Measurements from ENCODE around the gene GRIP2. TPM values are rescaled to one million over a fixed set of nuclear protein-coding genes. Genes with fewer than 3 reads are reported as not detected.

The GRIP2 gene
- total and polyA plus RNA-seq, 4 donors = 0.50 to 8.6 (median 1.9) TPM

DNA sequence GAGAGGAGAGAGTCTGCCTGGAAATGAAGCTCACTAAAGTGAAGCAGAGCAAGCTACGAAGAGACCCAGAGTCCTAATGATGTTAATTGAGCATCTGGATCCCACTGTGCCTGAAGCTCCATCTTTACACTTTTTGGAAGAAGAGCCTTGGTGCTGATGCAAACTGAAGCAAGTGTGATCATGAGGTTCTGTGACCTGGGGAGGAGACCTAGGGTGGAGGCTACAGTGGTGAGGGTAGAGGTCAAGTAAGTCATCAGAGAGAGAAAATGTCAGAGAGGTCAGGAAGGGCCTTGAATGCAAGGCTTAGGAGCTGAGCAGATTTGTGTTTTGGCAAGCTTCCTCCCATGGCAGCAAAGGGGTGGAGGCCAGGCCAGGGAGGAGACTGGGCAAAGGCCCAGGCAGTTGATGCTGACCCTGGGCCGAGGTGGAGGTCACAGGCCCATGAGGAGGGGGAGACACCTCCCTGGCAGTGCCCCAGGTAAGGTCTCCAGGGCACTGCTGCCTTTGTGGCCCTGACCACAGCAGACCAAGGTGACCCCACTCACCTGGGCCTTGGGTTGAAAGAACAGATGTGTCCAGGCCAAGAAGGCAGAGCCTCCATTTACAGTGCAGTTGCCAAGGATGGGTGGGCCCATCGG lies 1.6 kb downstream of the GRIP2 start:
- no peak for ATAC-seq (ENCODE audit: low FRiP score)
- intact Hi-C loops (cut with DNase I) = no loop called here
- no peaks in the 10 kb centered on the region for H3K27me3 ChIP-seq (ENCODE audit: control insufficient read depth in 1 of 2, insufficient read depth in 2 of 2, low read length in 1 of 2)
- H3K9me3 ChIP-seq (ENCODE audit: control insufficient read depth, low read length) = no peaks in the 10 kb centered on the region
- no peak overlapping the region for H3K4me3 ChIP-seq (ENCODE audit: low read length in 2 of 2)
- WGBS, 2 donors = 76 to 78% methylated on average over 3 of the region's 3 CpGs
- H3K36me3 ChIP-seq (ENCODE audit: control insufficient read depth in 1 of 2, insufficient read depth in 2 of 2, low read length in 1 of 2) = no peaks in the 10 kb centered on the region
- H3K27ac ChIP-seq (ENCODE audit: low read depth in 1 of 2, low read length in 2 of 2) = no peak overlapping the region
- no peaks in the 10 kb centered on the region for H3K4me1 ChIP-seq (ENCODE audit: control insufficient read depth in 1 of 2, insufficient read depth in 2 of 2, low read length in 2 of 2)
- DNase-seq = peak; percentile 8 to 38

- Histone ChIP-seq H3K9me3 (ENCODE audit: control insufficient read depth, low read length) (no peaks in the 10 kb centered on the region), H3K4me3 (ENCODE audit: low read length in 2 of 2) (no peak overlapping the region), H3K27ac (ENCODE audit: low read depth in 1 of 2, low read length in 2 of 2) (no peak overlapping the region), H3K4me1 (ENCODE audit: control insufficient read depth in 1 of 2, insufficient read depth in 2 of 2, low read length in 2 of 2) (no peaks in the 10 kb centered on the region), H3K36me3 (ENCODE audit: control insufficient read depth in 1 of 2, insufficient read depth in 2 of 2, low read length in 1 of 2) (no peaks in the 10 kb centered on the region), H3K27me3 (ENCODE audit: control insufficient read depth in 1 of 2, insufficient read depth in 2 of 2, low read length in 1 of 2) (no peaks in the 10 kb centered on the region)
- DNase-seq (peak; percentile 28 to 68), ATAC-seq (ENCODE audit: low FRiP score) (no peak)
- WGBS, 2 donors = 93 to 94% methylated on average over 10 of the region's 10 CpGs
- intact Hi-C loops (cut with DNase I) = no loop called here
These were observed 2.3 kb downstream of the GRIP2 start for GRCh38 chr3:14537590-14538450.

DNA sequence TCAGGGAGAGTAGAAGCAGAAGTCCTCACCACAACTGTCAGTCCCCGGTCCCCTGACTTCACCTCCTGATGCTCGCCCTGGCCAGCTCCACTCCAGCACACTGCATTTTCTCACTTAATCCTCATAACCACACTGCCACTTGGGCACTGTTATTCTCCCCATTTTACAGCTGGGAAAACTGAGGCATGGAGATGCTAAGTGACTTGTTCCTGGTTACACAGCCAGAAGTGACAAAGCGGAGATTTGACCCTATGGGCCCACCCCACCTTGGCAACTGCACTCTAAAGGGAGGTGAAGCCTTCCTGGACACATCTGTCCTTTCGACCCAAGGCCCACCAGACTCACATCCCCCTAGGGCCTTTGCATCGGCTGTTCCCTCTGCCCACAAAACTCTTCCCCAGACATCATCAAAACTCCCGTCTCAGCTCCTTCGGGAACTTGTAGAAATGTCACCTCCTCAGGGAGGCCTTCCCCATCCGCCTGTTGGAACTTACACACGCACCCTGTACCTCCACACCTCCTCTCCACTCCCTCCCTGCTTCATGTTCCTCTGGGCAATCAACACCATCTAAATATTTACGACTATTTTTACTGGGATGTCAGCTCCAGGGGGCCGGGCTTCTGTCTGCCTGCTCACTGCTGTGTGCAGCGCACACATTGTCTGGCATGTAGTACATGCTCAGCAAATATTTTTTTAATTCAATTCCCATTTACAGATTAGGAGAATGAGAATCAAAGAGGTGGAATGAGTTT lies 3.1 kb downstream of the GRIP2 start:
- Histone ChIP-seq H3K9me3 (ENCODE audit: control insufficient read depth, low read length) (no peaks in the 10 kb centered on the region), H3K4me1 (ENCODE audit: control insufficient read depth in 1 of 2, insufficient read depth in 2 of 2, low read length in 2 of 2) (no peaks in the 10 kb centered on the region), H3K4me3 (ENCODE audit: low read length in 2 of 2) (no peak overlapping the region), H3K27ac (ENCODE audit: low read depth in 1 of 2, low read length in 2 of 2) (no peak overlapping the region), H3K36me3 (ENCODE audit: control insufficient read depth in 1 of 2, insufficient read depth in 2 of 2, low read length in 1 of 2) (no peaks in the 10 kb centered on the region), H3K27me3 (ENCODE audit: control insufficient read depth in 1 of 2, insufficient read depth in 2 of 2, low read length in 1 of 2) (no peaks in the 10 kb centered on the region)
- intact Hi-C loops (cut with DNase I) = no loop called here
- no peak for ATAC-seq (ENCODE audit: low FRiP score)
- peak in 1 of 2 donors; percentile 5 for DNase-seq
- 94 to 95% methylated on average over 12 of the region's 12 CpGs for WGBS, 2 donors

GRCh38 chr3:14536055-14536815 lies 3.9 kb downstream of the GRIP2 start:
- Histone ChIP-seq H3K9me3 (ENCODE audit: control insufficient read depth, low read length) (no peaks in the 10 kb centered on the region), H3K36me3 (ENCODE audit: control insufficient read depth in 1 of 2, insufficient read depth in 2 of 2, low read length in 1 of 2) (no peaks in the 10 kb centered on the region), H3K27ac (ENCODE audit: low read depth in 1 of 2, low read length in 2 of 2) (no peak overlapping the region), H3K4me3 (ENCODE audit: low read length in 2 of 2) (no peak overlapping the region), H3K27me3 (ENCODE audit: control insufficient read depth in 1 of 2, insufficient read depth in 2 of 2, low read length in 1 of 2) (no peaks in the 10 kb centered on the region), H3K4me1 (ENCODE audit: control insufficient read depth in 1 of 2, insufficient read depth in 2 of 2, low read length in 2 of 2) (no peaks in the 10 kb centered on the region)
- DNase-seq = peak; percentile 11 to 71
- intact Hi-C loops (cut with DNase I) = no loop called here
- ATAC-seq (ENCODE audit: low FRiP score) = no peak
- 91 to 92% methylated on average over 10 of the region's 10 CpGs for WGBS, 2 donors

DNA sequence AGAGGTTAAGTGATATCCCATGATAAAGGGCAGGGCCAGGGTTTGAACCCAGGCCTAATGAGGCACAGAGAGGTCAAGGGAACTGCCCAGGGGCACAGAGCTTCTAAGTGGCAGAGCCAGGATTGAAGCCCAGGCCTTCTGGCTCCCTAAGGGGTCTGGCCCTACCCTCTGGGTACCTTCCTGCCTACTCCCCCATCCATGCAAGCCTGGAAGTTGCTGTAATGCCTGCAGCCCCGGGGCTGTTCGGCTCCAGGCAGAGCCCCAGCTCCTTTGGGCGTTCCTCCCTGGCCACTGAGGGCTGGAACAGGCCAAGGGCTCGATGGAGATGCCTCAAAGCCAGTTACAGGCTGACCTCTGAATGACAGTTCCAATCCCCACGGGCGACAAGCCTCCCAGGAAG lies 4.5 kb downstream of the GRIP2 start:
- H3K36me3 ChIP-seq (ENCODE audit: control insufficient read depth in 1 of 2, insufficient read depth in 2 of 2, low read length in 1 of 2) = no peaks in the 10 kb centered on the region
- intact Hi-C loops (cut with DNase I) = no loop called here
- ATAC-seq (ENCODE audit: low FRiP score) (no peak), DNase-seq (peak; percentile 23 to 39)
- 83 to 92% methylated on average over 6 of the region's 6 CpGs for whole genome bisulfite sequencing, 2 donors
- H3K4me1 ChIP-seq (ENCODE audit: control insufficient read depth in 1 of 2, insufficient read depth in 2 of 2, low read length in 2 of 2) = no peaks in the 10 kb centered on the region
- no peaks in the 10 kb centered on the region for H3K9me3 ChIP-seq (ENCODE audit: control insufficient read depth, low read length)
- H3K4me3 ChIP-seq (ENCODE audit: low read length in 2 of 2) = no peak overlapping the region
- H3K27ac ChIP-seq (ENCODE audit: low read depth in 1 of 2, low read length in 2 of 2) = no peak overlapping the region
- H3K27me3 ChIP-seq (ENCODE audit: control insufficient read depth in 1 of 2, insufficient read depth in 2 of 2, low read length in 1 of 2) = no peaks in the 10 kb centered on the region

DNA sequence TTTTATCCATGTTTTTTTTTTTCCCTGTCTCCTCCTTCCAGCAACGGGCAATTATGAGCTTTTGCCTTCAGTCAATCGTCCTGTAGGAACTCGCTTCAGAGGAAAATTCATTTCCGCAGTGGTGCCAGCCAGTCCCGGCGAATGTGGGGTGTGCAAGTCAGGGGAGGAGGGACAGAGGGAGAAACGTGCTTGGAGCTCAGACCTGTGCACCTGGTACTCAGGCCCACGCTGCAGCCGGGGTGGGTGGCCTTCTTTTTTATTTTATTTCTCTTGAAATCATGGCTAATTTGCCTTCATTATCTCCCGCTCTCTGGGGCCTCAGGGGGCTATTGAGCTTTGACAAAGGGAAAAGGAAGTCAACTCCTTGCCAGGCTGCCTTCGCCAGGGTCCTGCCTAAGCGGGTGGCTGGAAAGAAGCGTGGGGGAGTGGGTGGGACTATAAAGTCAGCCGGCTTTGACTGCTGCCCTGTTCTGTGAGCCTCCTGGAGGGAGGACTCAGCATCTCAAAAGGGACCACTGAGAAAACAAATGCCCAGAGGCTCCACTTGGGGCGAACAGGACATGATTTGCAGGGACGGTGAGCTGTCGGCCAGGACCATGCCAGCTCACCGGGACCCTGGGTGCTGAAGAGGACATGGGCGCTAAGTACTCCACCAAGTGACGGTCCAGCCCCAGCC lies 5.5 kb downstream of the GRIP2 start:
- H3K36me3 ChIP-seq (ENCODE audit: control insufficient read depth in 1 of 2, insufficient read depth in 2 of 2, low read length in 1 of 2) = no peaks in the 10 kb centered on the region
- ATAC-seq (ENCODE audit: low FRiP score) (no peak), DNase-seq (peak; percentile 43 to 59)
- intact Hi-C loops (cut with DNase I) = no loop called here
- H3K4me1 ChIP-seq (ENCODE audit: control insufficient read depth in 1 of 2, insufficient read depth in 2 of 2, low read length in 2 of 2) = no peaks in the 10 kb centered on the region
- H3K4me3 ChIP-seq (ENCODE audit: low read length in 2 of 2) = no peak overlapping the region
- no peaks in the 10 kb centered on the region for H3K27me3 ChIP-seq (ENCODE audit: control insufficient read depth in 1 of 2, insufficient read depth in 2 of 2, low read length in 1 of 2)
- H3K9me3 ChIP-seq (ENCODE audit: control insufficient read depth, low read length) = no peaks in the 10 kb centered on the region
- 7 to 12% methylated on average over 20 of the region's 20 CpGs for WGBS, 2 donors
- no peak overlapping the region for H3K27ac ChIP-seq (ENCODE audit: low read depth in 1 of 2, low read length in 2 of 2)

DNA sequence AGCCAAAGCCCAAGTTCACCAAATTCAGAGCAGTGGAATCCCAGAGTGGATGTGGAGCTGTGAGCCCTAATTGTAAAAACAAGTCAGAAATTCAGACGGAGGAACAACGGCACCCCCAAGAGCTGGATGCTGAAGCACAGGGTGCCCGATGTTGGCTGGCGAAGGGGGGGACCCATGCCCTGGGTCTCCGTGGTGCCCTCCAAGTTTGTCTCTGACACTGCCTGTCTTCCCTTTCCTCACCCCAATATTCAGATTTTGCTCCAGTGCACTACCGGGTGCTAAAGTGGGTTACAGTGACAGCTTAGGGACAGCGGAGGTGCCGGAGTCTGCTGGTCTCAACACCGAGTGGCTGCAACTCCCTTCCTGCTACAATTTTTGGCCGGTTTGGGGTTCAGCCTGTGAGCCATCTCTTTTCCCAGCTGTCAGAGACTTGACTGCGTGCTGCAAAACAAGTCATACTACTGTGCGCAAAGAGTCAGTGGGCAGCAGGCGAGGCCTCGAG lies 6.6 kb downstream of the GRIP2 start:
- ATAC-seq (ENCODE audit: low FRiP score) (no peak), DNase-seq (peak; percentile 24 to 41)
- WGBS, 2 donors = 90 to 92% methylated on average over 14 of the region's 14 CpGs
- Histone ChIP-seq H3K36me3 (ENCODE audit: control insufficient read depth in 1 of 2, insufficient read depth in 2 of 2, low read length in 1 of 2) (no peaks in the 10 kb centered on the region), H3K27ac (ENCODE audit: low read depth in 1 of 2, low read length in 2 of 2) (no peak overlapping the region), H3K9me3 (ENCODE audit: control insufficient read depth, low read length) (no peaks in the 10 kb centered on the region), H3K4me3 (ENCODE audit: low read length in 2 of 2) (no peak overlapping the region), H3K27me3 (ENCODE audit: control insufficient read depth in 1 of 2, insufficient read depth in 2 of 2, low read length in 1 of 2) (no peaks in the 10 kb centered on the region), H3K4me1 (ENCODE audit: control insufficient read depth in 1 of 2, insufficient read depth in 2 of 2, low read length in 2 of 2) (no peaks in the 10 kb centered on the region)
- intact Hi-C loops (cut with DNase I) = no loop called here
